GM20000 (cell line): ENCODE data around the gene CCDC169.

ENCODE experiments used
- DNase-seq: peaks from one replicate; pipeline ENCODE4 v3.0.0; 2012; ENCODE audit warnings: low spot score
- CTCF ChIP-seq: IDR thresholded peaks from 2 replicates; pipeline ENCODE4 v1.5.1; 2012; ENCODE audit warnings: mild to moderate bottlenecking, control low read depth; ENCODE audit errors: extremely low read depth, missing control alignments

The CCDC169 gene

GRCh38 chr13:36219883-36220282 is 77.7 kb downstream of the CCDC169 start:
- TF ChIP-seq CTCF, result no peak
- no peak for DNase-seq

- DNase-seq, result no peak
- no peak for TF ChIP-seq CTCF
Measured at GRCh38 chr13:36217456-36217855, 80.2 kb downstream of the CCDC169 start.

GRCh38 chr13:36214163-36214921 is 83.3 kb downstream of the CCDC169 start, which contains the start of gene SOHLH2:
SOHLH2 (minus strand) TSS chr13:36214556; CDS start chr13:36214526, 30 bp downstream.
- no peak for TF ChIP-seq CTCF
- no peak for DNase-seq

- no peak for TF ChIP-seq CTCF
- DNase-seq, result no peak
Measured at GRCh38 chr13:36212789-36213188, 84.8 kb downstream of the CCDC169 start.

- no peak for DNase-seq
- no peak for TF ChIP-seq CTCF
Measured at GRCh38 chr13:36211567-36211966, 86.0 kb downstream of the CCDC169 start.

- TF ChIP-seq CTCF, result no peak
- DNase-seq, result no peak
Measured at GRCh38 chr13:36210738-36211137, 86.9 kb downstream of the CCDC169 start.

- TF ChIP-seq CTCF, result no peak
- DNase-seq, result no peak
Measured at GRCh38 chr13:36207672-36208071, 89.9 kb downstream of the CCDC169 start.
